ENCODE data around the gene TRPM3. TPM values are rescaled to one million over a fixed set of nuclear protein-coding genes. Genes with fewer than 3 reads are reported as not detected.

The TRPM3 gene
- total RNA-seq, 2 experiments from 2014 or later: not detected

GRCh38 chr9:70601000-70601951 lies 520.1 kb downstream of the TRPM3 start:
- Histone ChIP-seq H3K4me1 (ENCODE audit: insufficient read depth, low read length) (peaks cover 4% of the 10 kb centered on the region), H3K9me3 (ENCODE audit: control insufficient read depth in 1 of 2, insufficient read depth in 1 of 2, low read length in 2 of 2) (no peaks in the 10 kb centered on the region), H3K27me3 (ENCODE audit: control insufficient read depth in 1 of 2, insufficient read depth in 2 of 2, low read length in 2 of 2) (no peaks in the 10 kb centered on the region), H3K27ac (ENCODE audit: low read depth in 1 of 2, low read length in 2 of 2) (no peak overlapping the region), H3K36me3 (ENCODE audit: insufficient read depth, low read length) (no peaks in the 10 kb centered on the region), H3K4me3 (ENCODE audit: low read length) (no peak overlapping the region)
- no peak overlapping the region for H3K4me3 Mint-ChIP-seq
- ChIA-PET CTCF (interaction anchor here (0.7 to 1.6 kb wide), 6 partner anchors 9 to 629 kb away, joined by 3 to 25 read pairs (median 4); no protein-coding TSS in a partner anchor), POLR2A (interaction anchor here (0.8 to 1.8 kb wide), 5 partner anchors 38 to 261 kb away, joined by 3 to 50 read pairs (median 7); no protein-coding TSS in a partner anchor)
- H3K36me3 Mint-ChIP-seq (ENCODE audit: low read depth): no peaks in the 10 kb centered on the region
- ATAC-seq (ENCODE audit: poor library complexity) (no peak), DNase-seq (no peak)
- no peak overlapping the region for H3K27ac Mint-ChIP-seq
- no peaks in the 10 kb centered on the region for H3K9me3 Mint-ChIP-seq
- intact Hi-C loops (cut with DNase I, micrococcal nuclease): loop anchor here (2.0 to 10.0 kb wide), 7 partner anchors 39 to 629 kb away; partner anchors contain the start of gene KLF9 (in 2 of the 2)
- H3K27me3 Mint-ChIP-seq: no peaks in the 10 kb centered on the region
- H3K4me1 Mint-ChIP-seq (ENCODE audit: low read depth): peaks cover 5% of the 10 kb centered on the region
- TF ChIP-seq, protein P1, sequence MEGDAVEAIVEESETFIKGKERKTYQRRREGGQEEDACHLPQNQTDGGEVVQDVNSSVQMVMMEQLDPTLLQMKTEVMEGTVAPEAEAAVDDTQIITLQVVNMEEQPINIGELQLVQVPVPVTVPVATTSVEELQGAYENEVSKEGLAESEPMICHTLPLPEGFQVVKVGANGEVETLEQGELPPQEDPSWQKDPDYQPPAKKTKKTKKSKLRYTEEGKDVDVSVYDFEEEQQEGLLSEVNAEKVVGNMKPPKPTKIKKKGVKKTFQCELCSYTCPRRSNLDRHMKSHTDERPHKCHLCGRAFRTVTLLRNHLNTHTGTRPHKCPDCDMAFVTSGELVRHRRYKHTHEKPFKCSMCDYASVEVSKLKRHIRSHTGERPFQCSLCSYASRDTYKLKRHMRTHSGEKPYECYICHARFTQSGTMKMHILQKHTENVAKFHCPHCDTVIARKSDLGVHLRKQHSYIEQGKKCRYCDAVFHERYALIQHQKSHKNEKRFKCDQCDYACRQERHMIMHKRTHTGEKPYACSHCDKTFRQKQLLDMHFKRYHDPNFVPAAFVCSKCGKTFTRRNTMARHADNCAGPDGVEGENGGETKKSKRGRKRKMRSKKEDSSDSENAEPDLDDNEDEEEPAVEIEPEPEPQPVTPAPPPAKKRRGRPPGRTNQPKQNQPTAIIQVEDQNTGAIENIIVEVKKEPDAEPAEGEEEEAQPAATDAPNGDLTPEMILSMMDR (IDR thresholded peaks at IDR 0.05): no peak

DNA sequence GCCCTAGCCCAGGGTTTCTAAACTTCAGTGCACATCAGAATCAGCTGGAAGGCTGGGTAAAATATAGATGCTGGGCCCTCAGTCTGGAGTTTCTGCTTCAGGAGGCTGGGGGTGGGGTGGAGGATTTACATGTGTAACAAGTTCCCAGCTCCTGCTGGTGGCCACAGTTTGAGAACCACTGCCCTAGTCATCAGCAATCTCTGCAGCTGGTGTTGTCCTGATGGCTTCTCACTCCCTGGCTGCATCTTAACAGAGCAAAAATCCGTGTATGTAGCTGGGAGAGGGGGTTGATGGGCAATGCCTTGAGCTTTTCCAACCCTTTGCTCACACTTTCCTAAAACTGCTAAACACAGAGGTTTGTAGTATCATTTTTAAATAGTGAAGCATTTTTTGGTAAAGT lies 520.9 kb downstream of the TRPM3 start:
- no peaks in the 10 kb centered on the region for H3K9me3 ChIP-seq (ENCODE audit: control insufficient read depth in 1 of 2, insufficient read depth in 1 of 2, low read length in 2 of 2)
- Mint-ChIP-seq H3K27me3 (no peaks in the 10 kb centered on the region), H3K4me1 (ENCODE audit: low read depth) (peaks cover 5% of the 10 kb centered on the region), H3K36me3 (ENCODE audit: low read depth) (no peaks in the 10 kb centered on the region), H3K9me3 (no peaks in the 10 kb centered on the region), H3K27ac (no peak overlapping the region), H3K4me3 (no peak overlapping the region)
- peaks cover 4% of the 10 kb centered on the region for H3K4me1 ChIP-seq (ENCODE audit: insufficient read depth, low read length)
- ChIA-PET CTCF (interaction anchor here (1.3 to 1.4 kb wide), 2 partner anchors 116 to 260 kb away, joined by 3 read pairs; no protein-coding TSS in a partner anchor), POLR2A (interaction anchor here (0.8 to 1.0 kb wide), 2 partner anchors 182 to 190 kb away, joined by 3 to 4 read pairs; no protein-coding TSS in a partner anchor)
- TF ChIP-seq, protein P1 (IDR thresholded peaks at IDR 0.05): no peak
- no peak for ATAC-seq (ENCODE audit: poor library complexity)
- no peak overlapping the region for H3K4me3 ChIP-seq (ENCODE audit: low read length)
- intact Hi-C loops (cut with DNase I, micrococcal nuclease): loop anchor here (2.0 to 10.0 kb wide), 7 partner anchors 38 to 628 kb away; partner anchors contain the start of gene KLF9 (in 2 of the 2)
- H3K27me3 ChIP-seq (ENCODE audit: control insufficient read depth in 1 of 2, insufficient read depth in 2 of 2, low read length in 2 of 2): no peaks in the 10 kb centered on the region
- no peak overlapping the region for H3K27ac ChIP-seq (ENCODE audit: low read depth in 1 of 2, low read length in 2 of 2)
- DNase-seq: no peak
- no peaks in the 10 kb centered on the region for H3K36me3 ChIP-seq (ENCODE audit: insufficient read depth, low read length)

DNA sequence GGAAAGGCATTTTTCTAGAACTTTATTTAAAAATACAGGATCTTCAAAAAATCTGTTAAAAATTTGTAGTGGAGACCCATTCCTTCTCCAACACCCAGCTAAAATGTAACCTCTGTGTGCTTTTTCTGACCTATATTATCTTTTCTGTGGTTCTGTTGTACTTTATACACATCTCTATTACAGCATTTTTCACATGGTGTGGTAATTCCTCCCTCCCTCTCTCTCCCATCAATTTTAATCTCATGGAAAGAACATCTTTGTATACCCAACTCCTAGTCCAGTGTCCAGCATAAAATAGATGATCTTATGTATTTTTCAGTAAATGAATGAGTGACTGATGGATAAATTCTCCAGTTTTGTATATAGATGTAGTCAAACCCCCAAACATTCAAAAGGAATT lies 523.5 kb downstream of the TRPM3 start:
- Histone ChIP-seq H3K27me3 (ENCODE audit: control insufficient read depth in 1 of 2, insufficient read depth in 2 of 2, low read length in 2 of 2) (no peaks in the 10 kb centered on the region), H3K36me3 (ENCODE audit: insufficient read depth, low read length) (no peaks in the 10 kb centered on the region), H3K27ac (ENCODE audit: low read depth in 1 of 2, low read length in 2 of 2) (no peak overlapping the region), H3K4me1 (ENCODE audit: insufficient read depth, low read length) (peaks cover 4% of the 10 kb centered on the region), H3K4me3 (ENCODE audit: low read length) (no peak overlapping the region), H3K9me3 (ENCODE audit: control insufficient read depth in 1 of 2, insufficient read depth in 1 of 2, low read length in 2 of 2) (no peaks in the 10 kb centered on the region)
- ChIA-PET CTCF (interaction anchor here (0.7 kb wide), 1 partner anchor 257 kb away, joined by 3 read pairs; no protein-coding TSS in a partner anchor), POLR2A (no interaction called here)
- DNase-seq: no peak
- intact Hi-C loops (cut with DNase I, micrococcal nuclease): no loop called here
- no peak for ATAC-seq (ENCODE audit: poor library complexity)
- Mint-ChIP-seq H3K9me3 (no peaks in the 10 kb centered on the region), H3K36me3 (ENCODE audit: low read depth) (no peaks in the 10 kb centered on the region), H3K27ac (no peak overlapping the region), H3K4me3 (no peak overlapping the region), H3K4me1 (ENCODE audit: low read depth) (peaks cover 5% of the 10 kb centered on the region), H3K27me3 (no peaks in the 10 kb centered on the region)
- TF ChIP-seq, protein P1 (IDR thresholded peaks at IDR 0.05): no peak

Data from CD4-positive, alpha-beta T cell (primary cell).